Calu3 (cell line): ENCODE results near the gene C5orf63. TPM values are rescaled to one million over a fixed set of nuclear protein-coding genes. Genes with fewer than 3 reads are reported as not detected.

ENCODE experiments used
- BruUV-seq: library from RNA; stranded (reverse); fragments of 400-500 nt; replicated peaks from 2 replicates; lab custom pipeline; 2021; lab: Mats Ljungman, UMichigan
- CTCF ChIA-PET: fragments of 300-600 bp; sonication (Branson Sonifier 250); formaldehyde crosslinking; loops from one replicate; lab custom pipeline; 2022; ENCODE audit warnings: antibody characterized with exemption; lab: Charles Lee
- DNase-seq: peaks from one replicate; pipeline ENCODE4 v3.0.0; 2022
- H3K27ac Mint-ChIP-seq: one replicate; pipeline ENCODE4 v1.8.0; 2022; ENCODE audit warnings: mixed read lengths; ENCODE audit not compliant: unreplicated experiment
- H3K27me3 Mint-ChIP-seq: one replicate; pipeline ENCODE4 v1.8.0; 2022; ENCODE audit warnings: mixed read lengths; ENCODE audit not compliant: unreplicated experiment
- H3K36me3 Mint-ChIP-seq: one replicate; pipeline ENCODE4 v1.8.0; 2022; ENCODE audit warnings: mild to moderate bottlenecking, moderate library complexity, mixed read lengths; ENCODE audit not compliant: insufficient read depth, unreplicated experiment
- H3K4me1 Mint-ChIP-seq: one replicate; pipeline ENCODE4 v1.8.0; 2022; ENCODE audit warnings: mild to moderate bottlenecking, low read depth, mixed read lengths; ENCODE audit not compliant: unreplicated experiment
- H3K4me3 Mint-ChIP-seq: one replicate; pipeline ENCODE4 v1.8.0; 2022; ENCODE audit warnings: mild to moderate bottlenecking, low read depth, moderate library complexity, mixed read lengths; ENCODE audit not compliant: unreplicated experiment
- H3K9me3 Mint-ChIP-seq: one replicate; pipeline ENCODE4 v1.8.0; 2022; ENCODE audit warnings: low read depth, mixed read lengths; ENCODE audit not compliant: unreplicated experiment
- CTCF ChIP-seq: fragments of 200-600 bp; IDR thresholded peaks from one replicate; pipeline ENCODE4 v1.8.0; 2022; ENCODE audit warnings: antibody characterized with exemption; ENCODE audit not compliant: unreplicated experiment
- intact Hi-C: fragments of 100-400 bp; cut with micrococcal nuclease; formaldehyde crosslinking; loops from one replicate; pipeline ENCODE4 v1.10.0; 2022; ENCODE audit not compliant: unreplicated experiment
- total RNA-seq: library from RNA; stranded (reverse); gene quantifications from 2 replicates; pipeline ENCODE4 v1.2.3, GENCODE V29; 2022

Gene C5orf63
- total RNA-seq, 1 experiment from 2014 or later = 13.2 TPM

GRCh38 chr5:127012916-127013315 lies 60.4 kb downstream of the C5orf63 start:
- no peaks in the 10 kb centered on the region for H3K4me1 Mint-ChIP-seq
- BruUV-seq = no TSS peak
- CTCF ChIA-PET = interaction anchor here (1.2 kb wide), 1 partner anchor 17 kb away, joined by 4 read pairs; no protein-coding TSS in a partner anchor
- no peaks in the 10 kb centered on the region for H3K27me3 Mint-ChIP-seq
- no peak overlapping the region for H3K4me3 Mint-ChIP-seq
- DNase-seq = no peak
- intact Hi-C loops = no loop called here
- no peaks in the 10 kb centered on the region for H3K36me3 Mint-ChIP-seq
- no peak for TF ChIP-seq CTCF
- H3K27ac Mint-ChIP-seq = no peak overlapping the region
- H3K9me3 Mint-ChIP-seq = no peaks in the 10 kb centered on the region

GRCh38 chr5:127011961-127012644 lies 61.2 kb downstream of the C5orf63 start:
- no peak overlapping the region for H3K4me3 Mint-ChIP-seq
- BruUV-seq = no TSS peak
- no peak for TF ChIP-seq CTCF
- no peak for DNase-seq
- H3K27ac Mint-ChIP-seq = no peak overlapping the region
- CTCF ChIA-PET = interaction anchor here (1.2 kb wide), 1 partner anchor 17 kb away, joined by 4 read pairs; no protein-coding TSS in a partner anchor
- H3K27me3 Mint-ChIP-seq = no peaks in the 10 kb centered on the region
- H3K36me3 Mint-ChIP-seq = no peaks in the 10 kb centered on the region
- intact Hi-C loops = no loop called here
- no peaks in the 10 kb centered on the region for H3K4me1 Mint-ChIP-seq
- H3K9me3 Mint-ChIP-seq = no peaks in the 10 kb centered on the region

GRCh38 chr5:127011153-127011552 lies 62.1 kb downstream of the C5orf63 start:
- intact Hi-C loops = no loop called here
- Mint-ChIP-seq H3K4me1 (no peaks in the 10 kb centered on the region), H3K9me3 (no peaks in the 10 kb centered on the region), H3K36me3 (no peaks in the 10 kb centered on the region), H3K27me3 (no peaks in the 10 kb centered on the region), H3K27ac (no peak overlapping the region), H3K4me3 (no peak overlapping the region)
- no TSS peak for BruUV-seq
- no peak for DNase-seq
- TF ChIP-seq CTCF = no peak
- CTCF ChIA-PET = no interaction called here

GRCh38 chr5:127010362-127010761 lies 62.9 kb downstream of the C5orf63 start:
- BruUV-seq = no TSS peak
- Mint-ChIP-seq H3K27me3 (no peaks in the 10 kb centered on the region), H3K27ac (no peak overlapping the region), H3K36me3 (no peaks in the 10 kb centered on the region), H3K4me3 (no peak overlapping the region), H3K4me1 (no peaks in the 10 kb centered on the region), H3K9me3 (no peaks in the 10 kb centered on the region)
- intact Hi-C loops = no loop called here
- DNase-seq = no peak
- TF ChIP-seq CTCF = no peak
- CTCF ChIA-PET = no interaction called here
